K562 (cell line): ENCODE results near the gene MYO1E. TPM values are rescaled to one million over a fixed set of nuclear protein-coding genes. Genes with fewer than 3 reads are reported as not detected.

Experiments
- ATAC-seq: fragments of 200-7000 bp; cut with Tn5 transposase; 3 replicates; pipeline ENCODE4 v1.9.1; 2020; ENCODE audit warnings: moderate library complexity
- BruUV-seq: library from RNA; stranded (reverse); fragments of 400-500 nt; replicated peaks from 2 replicates; lab custom pipeline; 2021; lab: Mats Ljungman, UMichigan
- CTCF ChIA-PET: fragments of 300-600 bp; formaldehyde crosslinking; extraction: SDS; loops from one replicate; lab custom pipeline; 2021; ENCODE audit warnings: low intra/inter-chr PET ratio; lab: Yijun Ruan, JAX
- POLR2A ChIA-PET: fragments of 300-600, 350-650 bp; sonication (Branson Sonifier 250); formaldehyde crosslinking; extraction: SDS; loops from one replicate; lab custom pipeline; 2021; ENCODE audit warnings: antibody characterized with exemption, inconsistent platforms; lab: Yijun Ruan, JAX
- DNase-seq, 4 experiments: peaks; one replicate each; pipeline versions ENCODE4 v3.0.0 to v3.0.0-alpha.2; 2011 to 2018; ENCODE audit warnings: low spot score in 3 of 4, mixed read lengths in 3 of 4; ENCODE audit errors: extremely low read depth in 1 of 4
- FAIRE-seq: peaks from 2 replicates; lab custom pipeline; 2011; peaks lifted over from hg19 to GRCh38; lab: Jason Lieb, UNC
- H2AFZ ChIP-seq: 2 replicates; pipeline ENCODE4 v1.6.0; 2011; ENCODE audit warnings: low read depth, low read length, control low read depth, inconsistent platforms
- H3K27ac ChIP-seq: fragments of 200-600 bp; 3 replicates; pipeline ENCODE4 v1.8.0; 2011; ENCODE audit warnings: low read depth, mild to moderate bottlenecking, control low read depth, inconsistent platforms, low read length, moderate library complexity, mixed read lengths; ENCODE audit errors: extremely low read depth
- H3K27me3 ChIP-seq, 2 experiments: fragments of 300-600 bp in 1 of 2; 2 replicates in 1 of 2; 3 replicates in 1 of 2; pipeline versions ENCODE4 v1.6.0 to v1.8.0; 2011; ENCODE audit warnings: inconsistent platforms in 2 of 2, low read length in 2 of 2, mild to moderate bottlenecking in 1 of 2, mixed read lengths in 1 of 2, moderate library complexity in 1 of 2; ENCODE audit not compliant: control insufficient read depth in 2 of 2, insufficient read depth in 2 of 2
- H3K36me3 ChIP-seq: fragments of 300-600 bp; 3 replicates; pipeline ENCODE4 v1.8.0; 2011; ENCODE audit warnings: mild to moderate bottlenecking, low read length, inconsistent platforms; ENCODE audit not compliant: control insufficient read depth, insufficient read depth
- H3K4me1 ChIP-seq, 2 experiments: fragments of 200-600 bp in 1 of 2; replicated peaks in 1 of 2; 2 replicates in 1 of 2; 3 replicates in 1 of 2; pipeline versions ENCODE4 v1.5.1 to v1.8.0; 2011; ENCODE audit warnings: inconsistent platforms in 2 of 2, low read length in 2 of 2, mild to moderate bottlenecking in 1 of 2, mixed read lengths in 1 of 2, moderate library complexity in 1 of 2; ENCODE audit not compliant: control insufficient read depth in 2 of 2, insufficient read depth in 2 of 2
- H3K4me2 ChIP-seq: 2 replicates; pipeline ENCODE4 v1.6.1; 2011; ENCODE audit warnings: low read length, control low read depth, inconsistent platforms, mixed read lengths; ENCODE audit not compliant: insufficient read depth
- H3K4me3 ChIP-seq: fragments of 200-600 bp; sonication (generic), shearing (Covaris generic); 2 replicates; pipeline ENCODE4 v1.5.1; 2016; ENCODE audit warnings: control low read depth, inconsistent platforms
- H3K79me2 ChIP-seq: fragments of 200-600 bp; 3 replicates; pipeline ENCODE4 v1.8.0; 2011; ENCODE audit warnings: low read length, inconsistent platforms; ENCODE audit not compliant: control insufficient read depth, insufficient read depth
- H3K9ac ChIP-seq, 2 experiments: 2 replicates each; pipeline versions ENCODE4 v1.6.0 to v1.6.1; 2011; ENCODE audit warnings: low read depth in 2 of 2, low read length in 2 of 2, control low read depth in 1 of 2, inconsistent platforms in 1 of 2, mild to moderate bottlenecking in 1 of 2, mixed read lengths in 1 of 2; ENCODE audit not compliant: insufficient read depth in 1 of 2
- H3K9me1 ChIP-seq: one replicate; pipeline ENCODE4 v1.6.0; 2011; ENCODE audit warnings: inconsistent platforms, mild to moderate bottlenecking, low read length, moderate library complexity; ENCODE audit not compliant: control insufficient read depth, insufficient read depth
- H3K9me3 ChIP-seq: replicated peaks from 2 replicates; pipeline ENCODE4 v1.5.1; 2011; ENCODE audit warnings: low read depth, low read length, inconsistent platforms; ENCODE audit not compliant: control insufficient read depth, insufficient read depth
- H4K20me1 ChIP-seq: replicated peaks from 2 replicates; pipeline ENCODE4 v1.6.1; 2011; ENCODE audit warnings: low read length, inconsistent platforms, mixed read lengths; ENCODE audit not compliant: control insufficient read depth, insufficient read depth
- FOS ChIP-seq: IDR thresholded peaks from 3 replicates; pipeline ENCODE4 v1.6.1; 2011; ENCODE audit not compliant: insufficient read length; ENCODE audit errors: extremely low read depth
- HNRNPUL1 ChIP-seq: fragments of 200-400 bp; formaldehyde crosslinking; IDR thresholded peaks from 2 replicates; pipeline ENCODE4 v1.6.1; 2017; ENCODE audit warnings: low read length
- LCOR ChIP-seq: sonication (generic); formaldehyde crosslinking; IDR thresholded peaks from 2 replicates; pipeline ENCODE4 v1.8.0; 2022; ENCODE audit warnings: mild to moderate bottlenecking, missing genetic modification reagents
- REST ChIP-seq, 2 experiments: fragments of 450-650 bp; formaldehyde crosslinking in 1 of 2; IDR thresholded peaks; 2 replicates each; pipeline versions ENCODE4 v1.4.0 to v1.6.1; 2014 to 2020; ENCODE audit warnings: mild to moderate bottlenecking in 2 of 2, borderline replicate concordance in 1 of 2, low read depth in 1 of 2
- ZNF384 ChIP-seq: IDR thresholded peaks from 2 replicates; pipeline ENCODE4 v1.6.1; 2012; ENCODE audit warnings: low read depth, low read length, improper control_type of control experiment
- WGBS: fragments of 100-300 bp; shearing (Covaris generic); methylation state at CpG from one replicate; pipeline ENCODE4 v1.1.6; 2016; ENCODE audit warnings: low coverage, mixed read lengths; ENCODE audit not compliant: insufficient coverage; ENCODE audit errors: missing lambda C conversion rate; 5-methylcytosine and 5-hydroxymethylcytosine counted together
- in situ Hi-C: fragments of 300-500 bp; cut with MboI; formaldehyde crosslinking; loops from 4 replicates; pipeline ENCODE4 v1.15.0; 2018; ENCODE audit warnings: inconsistent platforms, mixed read lengths
- intact Hi-C: fragments of 100-400 bp; cut with micrococcal nuclease; formaldehyde crosslinking; loops from 2 replicates; pipeline ENCODE4 v1.14.2; 2022
- polyA plus RNA-seq, 8 experiments: library from polyadenylated mRNA; depleted of rRNA in 4 of 8; stranded (reverse) in 5 of 8; unstranded in 3 of 8; fragments of >200 nt; fragmentation: Nextera tagmentation in 2 of 8; fragmentation: Illumina TruSeq in 1 of 8; extraction: Ambion mirVana in 2 of 8; extraction: Trizol in 1 of 8; gene quantifications; 2 replicates each; pipeline versions ENCODE4 v1.2.1 to v1.2.3, GENCODE V29; 2011 to 2014; ENCODE audit warnings: inconsistent platforms in 1 of 8, missing spikeins in 1 of 8
- total RNA-seq, 7 experiments: library from RNA; depleted of rRNA in 6 of 7; stranded (reverse); fragments of >200 nt in 6 of 7; fragmentation: Illumina TruSeq in 2 of 7; extraction: Trizol in 2 of 7; gene quantifications; 2 replicates each; pipeline versions ENCODE4 v1.2.1 to v1.2.3, GENCODE V29; 2011 to 2021; ENCODE audit warnings: low replicate concordance in 1 of 7
- TF ChIP-seq, protein P1 (sequence below): fragments of 250-450 bp; sonication (Bioruptor Pico); IDR thresholded peaks from 2 replicates; pipeline ENCODE4 v1.4.0; 2020; ENCODE audit warnings: mild to moderate bottlenecking, moderate library complexity, borderline replicate concordance
- TF ChIP-seq, protein P2 (sequence below): fragments of 250-450 bp; sonication (Bioruptor Pico); IDR thresholded peaks from 2 replicates; pipeline ENCODE4 v1.8.0; 2021; ENCODE audit warnings: moderate library complexity, mild to moderate bottlenecking, inconsistent platforms

MYO1E gene
- total and polyA plus RNA-seq, 9 of the 15 experiments (the other 6 are each of a cell fraction or from before 2014, with no cell fraction given) = under 0.01 to 0.44 (median 0.01) TPM; not detected in 6

GRCh38 chr15:59247364-59247763 is 125.3 kb downstream of the MYO1E start (continued):
- TF ChIP-seq REST (IDR thresholded peaks at IDR 0.05; ENCODE audit: borderline replicate concordance) = peak; percentile 23; the same call in 1 of the 2 replicates
- TF ChIP-seq REST (CRISPR knock-in tag; IDR thresholded peaks at IDR 0.05; ENCODE audit: low read depth) = no peak

DNA sequence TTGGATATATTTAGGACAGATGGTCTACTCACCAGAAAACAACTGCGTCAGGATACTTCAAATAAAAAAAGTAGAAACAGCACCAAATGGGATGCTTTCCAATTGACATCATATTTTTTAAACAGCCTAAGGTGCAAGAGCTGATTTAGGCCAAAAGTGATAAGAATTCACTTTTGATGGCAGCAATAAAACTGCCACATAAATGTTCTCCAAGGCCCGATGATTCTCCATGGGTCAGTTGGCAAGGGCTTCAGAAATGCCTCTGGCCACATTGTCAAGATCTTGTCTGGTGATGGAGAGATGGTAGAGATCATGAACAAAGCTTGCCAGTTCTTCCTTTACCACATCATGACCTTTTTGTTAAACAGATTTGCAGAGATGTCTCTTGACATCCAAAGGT is 127.1 kb downstream of the MYO1E start:
- BruUV-seq = no TSS peak
- Histone ChIP-seq H2AFZ (no peak overlapping the region), H3K27ac (no peak overlapping the region), H3K9me1 (no peaks in the 10 kb centered on the region), H3K36me3 (no peaks in the 10 kb centered on the region), H3K4me3 (no peak overlapping the region), H3K4me1 (no peaks in the 10 kb centered on the region), H4K20me1 (no peaks in the 10 kb centered on the region), H3K9ac (no peak overlapping the region), H3K4me2 (no peak overlapping the region), H3K27me3 (peaks cover 6 to 14% of the 10 kb centered on the region in 2 experiments; a peak in 4 of 5 replicates), H3K9me3 (no peaks in the 10 kb centered on the region), H3K79me2 (no peaks in the 10 kb centered on the region)
- POLR2A ChIA-PET = interaction anchor here (0.8 kb wide), 1 partner anchor 1129 kb away, joined by 3 read pairs; no protein-coding TSS in a partner anchor
- FAIRE-seq (no peak), ATAC-seq (no peak), DNase-seq (no peak)
- WGBS = 0% methylated on average over 2 of the region's 2 CpGs
- intact Hi-C loops (loop anchor here (5.0 kb wide), 1 partner anchor 247 kb away; no protein-coding TSS in a partner anchor), in situ Hi-C loops (no loop called here)
- CTCF ChIA-PET = no interaction called here
- TF ChIP-seq HNRNPUL1 (no peak), ZNF384 (no peak), FOS (no peak), LCOR (no peak)
- TF ChIP-seq, protein P1, sequence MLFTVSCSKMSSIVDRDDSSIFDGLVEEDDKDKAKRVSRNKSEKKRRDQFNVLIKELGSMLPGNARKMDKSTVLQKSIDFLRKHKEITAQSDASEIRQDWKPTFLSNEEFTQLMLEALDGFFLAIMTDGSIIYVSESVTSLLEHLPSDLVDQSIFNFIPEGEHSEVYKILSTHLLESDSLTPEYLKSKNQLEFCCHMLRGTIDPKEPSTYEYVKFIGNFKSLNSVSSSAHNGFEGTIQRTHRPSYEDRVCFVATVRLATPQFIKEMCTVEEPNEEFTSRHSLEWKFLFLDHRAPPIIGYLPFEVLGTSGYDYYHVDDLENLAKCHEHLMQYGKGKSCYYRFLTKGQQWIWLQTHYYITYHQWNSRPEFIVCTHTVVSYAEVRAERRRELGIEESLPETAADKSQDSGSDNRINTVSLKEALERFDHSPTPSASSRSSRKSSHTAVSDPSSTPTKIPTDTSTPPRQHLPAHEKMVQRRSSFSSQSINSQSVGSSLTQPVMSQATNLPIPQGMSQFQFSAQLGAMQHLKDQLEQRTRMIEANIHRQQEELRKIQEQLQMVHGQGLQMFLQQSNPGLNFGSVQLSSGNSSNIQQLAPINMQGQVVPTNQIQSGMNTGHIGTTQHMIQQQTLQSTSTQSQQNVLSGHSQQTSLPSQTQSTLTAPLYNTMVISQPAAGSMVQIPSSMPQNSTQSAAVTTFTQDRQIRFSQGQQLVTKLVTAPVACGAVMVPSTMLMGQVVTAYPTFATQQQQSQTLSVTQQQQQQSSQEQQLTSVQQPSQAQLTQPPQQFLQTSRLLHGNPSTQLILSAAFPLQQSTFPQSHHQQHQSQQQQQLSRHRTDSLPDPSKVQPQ (CRISPR knock-in tag) = no peak
- TF ChIP-seq, protein P2, sequence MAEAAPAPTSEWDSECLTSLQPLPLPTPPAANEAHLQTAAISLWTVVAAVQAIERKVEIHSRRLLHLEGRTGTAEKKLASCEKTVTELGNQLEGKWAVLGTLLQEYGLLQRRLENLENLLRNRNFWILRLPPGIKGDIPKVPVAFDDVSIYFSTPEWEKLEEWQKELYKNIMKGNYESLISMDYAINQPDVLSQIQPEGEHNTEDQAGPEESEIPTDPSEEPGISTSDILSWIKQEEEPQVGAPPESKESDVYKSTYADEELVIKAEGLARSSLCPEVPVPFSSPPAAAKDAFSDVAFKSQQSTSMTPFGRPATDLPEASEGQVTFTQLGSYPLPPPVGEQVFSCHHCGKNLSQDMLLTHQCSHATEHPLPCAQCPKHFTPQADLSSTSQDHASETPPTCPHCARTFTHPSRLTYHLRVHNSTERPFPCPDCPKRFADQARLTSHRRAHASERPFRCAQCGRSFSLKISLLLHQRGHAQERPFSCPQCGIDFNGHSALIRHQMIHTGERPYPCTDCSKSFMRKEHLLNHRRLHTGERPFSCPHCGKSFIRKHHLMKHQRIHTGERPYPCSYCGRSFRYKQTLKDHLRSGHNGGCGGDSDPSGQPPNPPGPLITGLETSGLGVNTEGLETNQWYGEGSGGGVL (CRISPR knock-in tag) = no peak
